Endothelial cell of umbilical vein (primary cell): Measurements from ENCODE around the gene TOP2A. TPM values are rescaled to one million over a fixed set of nuclear protein-coding genes. Genes with fewer than 3 reads are reported as not detected.

Experiments used
- BruUV-seq: library from RNA; stranded (reverse); fragments of 400-500 nt; replicated peaks from 2 replicates; lab custom pipeline; 2021; lab: Mats Ljungman, UMichigan
- CTCF ChIA-PET: fragments of 300-600, 350-600 bp; sonication (Branson Sonifier 250); formaldehyde crosslinking; loops from one replicate; lab custom pipeline; 2021; ENCODE audit warnings: antibody characterized with exemption, inconsistent platforms; lab: Charles Lee
- POLR2A ChIA-PET: fragments of 300-600, 350-600 bp; sonication (Branson Sonifier 250); formaldehyde crosslinking; loops from one replicate; lab custom pipeline; 2021; ENCODE audit warnings: antibody characterized with exemption, inconsistent platforms; lab: Charles Lee
- DNase-seq: peaks from one replicate; pipeline ENCODE4 v3.0.0-alpha.2; 2011; ENCODE audit warnings: low read depth, low spot score
- FAIRE-seq: peaks from 2 replicates; lab custom pipeline; 2011; peaks lifted over from hg19 to GRCh38; lab: Jason Lieb, UNC
- H2AFZ ChIP-seq: 2 replicates; pipeline ENCODE4 v1.6.0; 2012; ENCODE audit warnings: low read depth, low read length, control low read depth, inconsistent platforms
- H3K27ac ChIP-seq: 2 replicates; pipeline ENCODE4 v1.5.1; 2011; ENCODE audit warnings: low read depth, mild to moderate bottlenecking, control low read depth, low read length, moderate library complexity; ENCODE audit not compliant: insufficient read depth
- H3K27me3 ChIP-seq, 2 experiments: 2 replicates each; pipeline versions ENCODE4 v1.6.0 to v1.6.1; 2011; ENCODE audit warnings: low read length in 2 of 2, mixed read lengths in 1 of 2; ENCODE audit not compliant: control insufficient read depth in 2 of 2, insufficient read depth in 2 of 2
- H3K36me3 ChIP-seq, 2 experiments: 2 replicates in 1 of 2; 3 replicates in 1 of 2; pipeline ENCODE4 v1.5.1; 2011; ENCODE audit warnings: low read length in 2 of 2, mild to moderate bottlenecking in 1 of 2, moderate library complexity in 1 of 2; ENCODE audit not compliant: control insufficient read depth in 2 of 2, insufficient read depth in 2 of 2; ENCODE audit errors: extremely low read depth in 1 of 2
- H3K4me1 ChIP-seq: 3 replicates; pipeline ENCODE4 v1.5.1; 2011; ENCODE audit warnings: mild to moderate bottlenecking, low read length; ENCODE audit not compliant: control insufficient read depth, insufficient read depth; ENCODE audit errors: extremely low read depth
- H3K4me2 ChIP-seq: 2 replicates; pipeline ENCODE4 v1.6.1; 2011; ENCODE audit warnings: low read length, control low read depth, mixed read lengths; ENCODE audit not compliant: insufficient read depth
- H3K4me3 ChIP-seq, 3 experiments: fragments of 200-600 bp in 1 of 3; sonication (generic), shearing (Covaris generic) in 1 of 3; replicated peaks in 1 of 3; 2 replicates each; pipeline ENCODE4 v1.5.1; 2011 to 2016; ENCODE audit warnings: control low read depth in 3 of 3, low read length in 3 of 3, mild to moderate bottlenecking in 2 of 3, inconsistent platforms in 1 of 3, low read depth in 1 of 3, moderate library complexity in 1 of 3; ENCODE audit not compliant: insufficient read depth in 1 of 3
- H3K79me2 ChIP-seq: 2 replicates; pipeline ENCODE4 v1.6.0; 2012; ENCODE audit warnings: low read length, inconsistent platforms; ENCODE audit not compliant: control insufficient read depth, insufficient read depth
- H3K9ac ChIP-seq: replicated peaks from 2 replicates; pipeline ENCODE3; 2011; ENCODE audit warnings: low read length, control low read depth; ENCODE audit not compliant: insufficient read depth; ENCODE audit errors: extremely low read depth
- H3K9me1 ChIP-seq: replicated peaks from 3 replicates; pipeline ENCODE4 v1.6.0; 2011; ENCODE audit warnings: mild to moderate bottlenecking, low read length; ENCODE audit not compliant: control insufficient read depth, insufficient read depth; ENCODE audit errors: extremely low read depth
- H3K9me3 ChIP-seq: replicated peaks from 2 replicates; pipeline ENCODE4 v1.5.1; 2012; ENCODE audit warnings: low read length, inconsistent platforms; ENCODE audit not compliant: control insufficient read depth, insufficient read depth
- H4K20me1 ChIP-seq: replicated peaks from 2 replicates; pipeline ENCODE3; 2011; ENCODE audit warnings: mild to moderate bottlenecking, low read length; ENCODE audit not compliant: control insufficient read depth, insufficient read depth; ENCODE audit errors: extremely low read depth
- EZH2 ChIP-seq: IDR thresholded peaks from 2 replicates; pipeline ENCODE4 v1.6.1; 2012; ENCODE audit warnings: borderline replicate concordance, low read depth, mild to moderate bottlenecking, moderate library complexity, low read length, inconsistent platforms; ENCODE audit not compliant: severe bottlenecking
- FOS ChIP-seq: IDR thresholded peaks from 2 replicates; pipeline ENCODE4 v1.6.1; 2011; ENCODE audit warnings: mild to moderate bottlenecking, low read length, moderate library complexity, borderline replicate concordance; ENCODE audit not compliant: insufficient read depth
- GATA2 ChIP-seq: IDR thresholded peaks from 2 replicates; pipeline ENCODE4 v1.7.0; 2011; ENCODE audit warnings: low read depth, mild to moderate bottlenecking, moderate library complexity, mixed read lengths, low read length; ENCODE audit not compliant: insufficient read length, insufficient read depth
- JUN ChIP-seq: IDR thresholded peaks from 2 replicates; pipeline ENCODE4 v1.6.1; 2011; ENCODE audit warnings: borderline replicate concordance, low read depth; ENCODE audit not compliant: insufficient read length, insufficient read depth
- MYC ChIP-seq: IDR thresholded peaks from one replicate; pipeline ENCODE4 v1.6.1; 2011; ENCODE audit warnings: mild to moderate bottlenecking, low read depth, low read length
- POLR2A ChIP-seq: IDR thresholded peaks from 2 replicates; pipeline ENCODE4 v1.6.1; 2012; ENCODE audit warnings: low read depth, mild to moderate bottlenecking, control low read depth, low read length
- POLR2AphosphoS5 ChIP-seq: IDR thresholded peaks from 2 replicates; pipeline ENCODE4 v1.6.1; 2012; ENCODE audit warnings: low read depth, mild to moderate bottlenecking, control low read depth, low read length, moderate library complexity; ENCODE audit not compliant: insufficient read depth
- dilution Hi-C: fragments of 300-500 bp; cut with MboI; formaldehyde crosslinking; loops from one replicate; pipeline ENCODE4 v1.15.0; 2019; ENCODE audit warnings: low sequenced_read_pairs; ENCODE audit not compliant: extremely low pct_ligation_motif_present
- intact Hi-C: fragments of 100-400 bp; cut with micrococcal nuclease; formaldehyde crosslinking; loops from one replicate; pipeline ENCODE4 v1.10.0; 2022
- polyA plus RNA-seq, 4 experiments: library from polyadenylated mRNA; depleted of rRNA in 3 of 4; stranded (reverse) in 3 of 4; unstranded in 1 of 4; fragments of >200 nt; gene quantifications; 2 replicates each; pipeline versions ENCODE4 v1.2.1 to v1.2.3, GENCODE V29; 2011 to 2012; ENCODE audit warnings: missing spikeins in 1 of 4
- total RNA-seq: library from RNA; stranded (reverse); gene quantifications from 2 replicates; pipeline ENCODE4 v1.2.3, GENCODE V29; 2021
- TF ChIP-seq, protein P1 (sequence below): IDR thresholded peaks from 2 replicates; pipeline ENCODE4 v1.6.1; 2011; ENCODE audit not compliant: insufficient read depth, insufficient read length
- TF ChIP-seq, protein P2 (sequence below), 2 donors: IDR thresholded peaks; 1 replicate in 1 of 2; 2 replicates in 1 of 2; pipeline ENCODE4 v1.5.1; 2011; ENCODE audit warnings: low read length in 2 of 2, mild to moderate bottlenecking in 2 of 2, moderate library complexity in 2 of 2, control low read depth in 1 of 2, inconsistent platforms in 1 of 2, low read depth in 1 of 2; ENCODE audit not compliant: insufficient read depth in 1 of 2; ENCODE audit errors: extremely low read depth in 1 of 2

Gene TOP2A
- total and polyA plus RNA-seq, 2 donors (not counting 3 experiments of a cell fraction or from before 2014, with no cell fraction given), result 31.3 to 160 TPM

DNA sequence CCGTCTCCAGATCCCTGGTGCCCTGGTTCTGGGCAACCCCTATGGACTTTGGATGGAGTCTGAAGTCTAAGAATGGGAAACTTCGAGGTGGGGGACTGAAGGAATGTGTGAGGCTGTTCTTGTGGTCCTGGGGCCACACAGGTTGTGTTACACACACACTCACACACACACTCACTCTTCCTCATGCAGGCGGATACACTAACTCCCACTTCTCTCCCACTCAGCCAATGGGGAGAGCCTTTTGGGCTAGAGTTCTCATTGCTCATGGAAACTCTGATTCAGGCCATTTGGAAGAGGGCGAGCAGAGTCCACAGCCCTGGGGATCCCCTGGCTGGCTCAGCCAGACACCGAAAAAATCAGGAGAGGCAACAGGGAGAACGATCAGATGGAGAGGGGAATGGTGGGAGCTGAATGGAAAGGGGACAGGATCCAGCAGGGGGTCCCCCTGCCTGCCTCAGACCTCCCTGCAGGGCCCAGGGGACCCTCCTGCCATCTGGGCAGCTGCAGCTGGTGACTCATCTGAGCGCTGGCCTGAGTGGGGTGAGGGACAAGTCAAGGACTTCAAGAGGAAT lies 34.6 kb upstream of the TOP2A start:
- no peak for FAIRE-seq
- Histone ChIP-seq H3K9me3 (no peaks in the 10 kb centered on the region), H3K4me1 (peaks cover 34% of the 10 kb centered on the region), H3K79me2 (peaks cover 47% of the 10 kb centered on the region), H3K27me3 (no peaks in the 10 kb centered on the region), H3K4me2 (no peak overlapping the region), H3K27ac (no peak overlapping the region), H3K9ac (no peak overlapping the region), H2AFZ (no peak overlapping the region), H3K4me3 (no peak overlapping the region), H3K36me3 (peaks cover 29 to 47% of the 10 kb centered on the region in 2 experiments), H4K20me1 (peaks cover 3% of the 10 kb centered on the region), H3K9me1 (no peaks in the 10 kb centered on the region)
- DNase-seq, result no peak
- no peak for TF ChIP-seq POLR2A
- TF ChIP-seq GATA2, result no peak
- TF ChIP-seq, protein P1, sequence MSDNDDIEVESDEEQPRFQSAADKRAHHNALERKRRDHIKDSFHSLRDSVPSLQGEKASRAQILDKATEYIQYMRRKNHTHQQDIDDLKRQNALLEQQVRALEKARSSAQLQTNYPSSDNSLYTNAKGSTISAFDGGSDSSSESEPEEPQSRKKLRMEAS, result no peak
- no peak for TF ChIP-seq FOS
- POLR2A ChIA-PET, result no interaction called here
- no TSS peak for BruUV-seq
- dilution Hi-C loops, result no loop called here
- CTCF ChIA-PET, result interaction anchor here (0.7 to 6.8 kb wide), 5 partner anchors 8 to 82 kb away, joined by 3 to 48 read pairs (median 8); no protein-coding TSS in a partner anchor
- intact Hi-C loops, result no loop called here

DNA sequence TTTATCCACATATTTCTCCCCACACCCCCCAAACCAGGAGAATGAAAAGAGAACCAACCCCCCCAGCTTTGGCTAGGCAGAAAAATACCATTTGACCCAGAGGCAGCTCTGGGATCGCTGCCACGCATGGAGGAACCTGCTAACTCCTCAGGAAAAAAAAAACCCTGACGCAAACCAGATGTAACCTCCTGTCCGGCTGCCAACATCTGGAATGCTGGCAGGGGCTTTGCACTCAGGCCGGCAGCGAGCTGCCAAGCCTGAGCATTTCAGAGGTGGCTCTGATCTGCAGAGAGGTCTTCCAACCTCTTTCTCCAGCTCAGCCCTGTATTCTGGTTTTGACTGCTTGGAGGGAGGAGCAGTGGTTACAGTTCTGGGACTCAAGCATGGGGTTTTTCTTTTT lies 33.7 kb upstream of the TOP2A start:
- TF ChIP-seq POLR2AphosphoS5, result no peak
- TF ChIP-seq MYC, result no peak
- TF ChIP-seq GATA2, result no peak
- no peak for TF ChIP-seq EZH2
- no peak for TF ChIP-seq POLR2A
- TF ChIP-seq, protein P1, result no peak
- no peak for TF ChIP-seq FOS
- TF ChIP-seq JUN, result no peak
- TF ChIP-seq, protein P2, sequence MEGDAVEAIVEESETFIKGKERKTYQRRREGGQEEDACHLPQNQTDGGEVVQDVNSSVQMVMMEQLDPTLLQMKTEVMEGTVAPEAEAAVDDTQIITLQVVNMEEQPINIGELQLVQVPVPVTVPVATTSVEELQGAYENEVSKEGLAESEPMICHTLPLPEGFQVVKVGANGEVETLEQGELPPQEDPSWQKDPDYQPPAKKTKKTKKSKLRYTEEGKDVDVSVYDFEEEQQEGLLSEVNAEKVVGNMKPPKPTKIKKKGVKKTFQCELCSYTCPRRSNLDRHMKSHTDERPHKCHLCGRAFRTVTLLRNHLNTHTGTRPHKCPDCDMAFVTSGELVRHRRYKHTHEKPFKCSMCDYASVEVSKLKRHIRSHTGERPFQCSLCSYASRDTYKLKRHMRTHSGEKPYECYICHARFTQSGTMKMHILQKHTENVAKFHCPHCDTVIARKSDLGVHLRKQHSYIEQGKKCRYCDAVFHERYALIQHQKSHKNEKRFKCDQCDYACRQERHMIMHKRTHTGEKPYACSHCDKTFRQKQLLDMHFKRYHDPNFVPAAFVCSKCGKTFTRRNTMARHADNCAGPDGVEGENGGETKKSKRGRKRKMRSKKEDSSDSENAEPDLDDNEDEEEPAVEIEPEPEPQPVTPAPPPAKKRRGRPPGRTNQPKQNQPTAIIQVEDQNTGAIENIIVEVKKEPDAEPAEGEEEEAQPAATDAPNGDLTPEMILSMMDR (IDR thresholded peaks at IDR 0.05; ENCODE audit: extremely low read depth in 1 of 2, insufficient read depth in 1 of 2, low read depth in 1 of 2, low read length in 2 of 2), result no peak
- H3K9me3 ChIP-seq, result no peaks in the 10 kb centered on the region
- H3K27me3 ChIP-seq, result no peaks in the 10 kb centered on the region
- no peak overlapping the region for H3K4me2 ChIP-seq
- BruUV-seq, result no TSS peak
- peak; percentile 46 for FAIRE-seq
- no peak overlapping the region for H3K4me3 ChIP-seq
- H4K20me1 ChIP-seq, result peaks cover 3% of the 10 kb centered on the region
- H3K79me2 ChIP-seq, result peaks cover 56% of the 10 kb centered on the region
- no peaks in the 10 kb centered on the region for H3K9me1 ChIP-seq
- ChIA-PET CTCF (interaction anchor here (0.7 to 6.8 kb wide), 6 partner anchors 8 to 109 kb away, joined by 3 to 48 read pairs (median 6); no protein-coding TSS in a partner anchor), POLR2A (no interaction called here)
- dilution Hi-C loops (no loop called here), intact Hi-C loops (no loop called here)
- no peak overlapping the region for H3K27ac ChIP-seq
- peaks cover 43% of the 10 kb centered on the region for H3K4me1 ChIP-seq
- peaks cover 24 to 42% of the 10 kb centered on the region in 2 experiments for H3K36me3 ChIP-seq
- DNase-seq, result no peak
- no peak overlapping the region for H2AFZ ChIP-seq
- H3K9ac ChIP-seq, result no peak overlapping the region
